Activated gamma-delta T cell treated with anti-CD3 and anti-CD28 coated beads, Interleukin-2, amount 50 U/mL, for 16 hours (primary cell): ENCODE data around the gene C1orf105.
"Not testable (repeated sequence)": the region's sequence is repeated elsewhere in the genome, so short reads cannot be mapped to it uniquely, and the experiment has no call there.

ENCODE experiments used
- DNase-seq: peaks from one replicate; pipeline ENCODE4 v3.0.0-alpha.2; 2020; ENCODE audit warnings: low read depth

C1orf105 gene

DNA sequence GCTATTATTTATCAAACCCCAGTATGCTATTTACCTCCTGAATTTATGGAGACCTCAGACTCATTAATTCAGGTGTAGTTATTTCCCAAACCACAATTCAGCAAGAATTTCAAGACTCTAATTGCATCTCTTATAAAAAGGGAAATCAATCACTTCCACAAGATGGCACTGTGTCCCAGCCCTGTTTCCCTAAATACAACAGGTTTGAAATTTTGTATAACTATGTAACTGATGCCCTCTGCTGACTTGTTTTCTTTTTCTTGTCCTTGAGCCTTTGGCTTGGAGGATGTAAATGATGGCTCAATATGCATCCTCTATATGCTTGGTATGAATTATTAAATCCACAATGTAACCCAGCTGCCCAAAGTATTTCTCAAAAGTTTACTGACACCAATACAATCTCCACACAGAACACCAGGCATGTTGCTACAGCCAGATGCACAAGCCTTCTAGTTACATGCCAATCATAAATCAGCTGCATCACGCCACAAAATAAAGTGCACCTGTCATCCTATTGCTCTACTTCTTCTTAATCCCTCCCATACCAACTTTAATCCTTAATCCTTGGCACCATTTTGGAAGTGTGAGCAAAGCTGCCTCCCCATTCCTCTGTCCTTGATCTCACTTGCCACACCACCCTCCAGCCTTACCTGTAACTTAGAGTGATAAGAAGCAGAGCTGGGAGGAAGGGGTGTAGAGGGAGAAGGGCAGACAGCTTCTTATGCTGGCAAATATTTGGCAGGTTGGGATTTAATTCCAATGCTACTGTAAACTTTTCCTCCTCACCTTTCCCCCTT is 9.0 kb downstream of the C1orf105 start:
- no peak for DNase-seq

DNA sequence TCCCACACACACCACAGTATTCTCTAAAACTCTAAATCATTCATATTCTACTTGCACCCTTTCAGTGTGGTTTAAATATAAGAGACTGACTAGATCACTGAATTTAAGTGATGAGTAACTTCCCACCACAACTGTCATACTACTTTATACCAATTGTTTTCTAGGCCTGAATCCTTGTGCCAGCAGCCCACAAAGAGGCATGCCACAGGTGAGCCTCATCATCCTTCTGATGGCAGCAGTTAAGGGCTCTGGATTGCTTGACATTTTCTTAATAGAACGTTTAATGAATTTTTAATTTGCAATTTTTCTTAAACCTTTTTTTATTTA is 9.6 kb downstream of the C1orf105 start:
- DNase-seq: no peak

DNA sequence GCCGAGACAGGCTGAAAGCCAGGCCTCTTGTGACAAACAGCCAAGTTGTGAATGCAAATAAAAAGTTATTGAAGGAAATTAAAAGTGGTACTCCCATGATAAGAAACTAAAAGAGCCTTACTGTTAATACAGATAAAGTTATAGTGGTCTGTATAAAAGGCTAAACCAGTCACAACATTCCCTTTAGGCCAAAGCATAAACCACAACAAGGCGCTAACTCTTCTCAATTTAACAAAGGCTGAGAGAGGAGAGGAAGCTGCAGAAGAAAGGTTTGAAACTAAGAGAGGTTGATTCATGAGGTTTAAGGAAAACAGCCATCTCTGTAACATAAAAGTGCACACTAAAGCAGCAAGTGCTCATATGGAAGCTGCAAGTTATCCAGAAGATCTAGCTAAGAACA is 10.7 kb downstream of the C1orf105 start:
- DNase-seq: no peak

DNA sequence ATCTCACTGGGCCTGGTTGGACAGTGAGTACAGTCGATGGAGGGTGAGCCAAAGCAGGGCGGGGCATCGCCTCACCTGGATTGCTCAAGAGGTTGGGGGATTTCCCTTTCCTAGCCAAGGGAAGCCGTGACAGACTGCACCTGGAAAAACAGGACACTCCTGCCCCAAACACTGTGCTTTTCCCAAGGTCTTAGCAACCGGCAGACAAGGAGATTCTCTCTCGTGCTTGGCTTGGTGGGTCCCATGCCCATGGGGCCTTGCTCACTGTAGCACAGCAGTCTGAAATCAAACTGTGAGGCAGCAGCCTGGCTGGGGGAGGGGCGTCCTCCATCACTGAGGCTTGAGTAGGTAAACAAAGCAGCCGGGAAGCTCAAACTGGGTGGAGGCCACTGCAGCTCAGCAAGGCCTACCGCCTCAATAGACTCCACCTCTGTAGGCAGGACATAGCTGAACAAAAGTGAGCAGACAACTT is 11.3 kb downstream of the C1orf105 start:
- no peak for DNase-seq

DNA sequence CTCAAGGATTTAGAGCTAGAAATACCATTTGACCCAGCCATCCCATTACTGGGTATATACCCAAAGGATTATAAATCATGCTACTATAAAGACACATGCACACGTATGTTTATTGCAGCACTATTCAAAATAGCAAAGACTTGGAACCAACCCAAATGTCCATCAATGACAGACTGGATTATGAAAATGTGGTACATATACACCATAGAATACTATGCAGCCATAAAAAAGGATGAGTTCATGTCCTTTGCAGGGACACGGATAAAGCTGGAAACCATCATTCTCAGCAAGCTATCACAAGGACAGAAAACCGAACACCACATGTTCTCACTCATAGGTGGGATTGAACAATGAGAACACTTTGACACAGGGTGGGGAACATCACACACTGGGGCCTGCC is 16.7 kb downstream of the C1orf105 start:
- DNase-seq: not testable (repeated sequence)

DNA sequence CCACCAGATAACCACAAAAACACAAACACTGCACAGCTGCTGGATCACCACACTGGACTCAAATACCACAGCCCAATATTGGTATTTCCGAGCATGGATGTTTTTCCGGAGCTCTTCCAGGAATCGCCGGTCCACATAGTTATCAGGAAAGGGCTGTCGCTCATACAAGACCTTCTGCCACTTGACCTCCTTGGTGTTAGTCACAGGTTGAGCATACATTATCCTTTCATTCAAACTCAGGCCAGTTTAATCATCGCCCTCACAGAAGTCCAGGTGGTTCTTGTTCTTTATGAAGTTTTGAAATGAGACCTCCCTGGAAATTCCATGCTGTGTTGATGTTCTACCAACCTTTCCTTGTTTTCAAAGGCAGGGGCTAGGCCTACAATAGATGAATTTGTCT is 21.9 kb downstream of the C1orf105 start:
- no peak for DNase-seq

DNA sequence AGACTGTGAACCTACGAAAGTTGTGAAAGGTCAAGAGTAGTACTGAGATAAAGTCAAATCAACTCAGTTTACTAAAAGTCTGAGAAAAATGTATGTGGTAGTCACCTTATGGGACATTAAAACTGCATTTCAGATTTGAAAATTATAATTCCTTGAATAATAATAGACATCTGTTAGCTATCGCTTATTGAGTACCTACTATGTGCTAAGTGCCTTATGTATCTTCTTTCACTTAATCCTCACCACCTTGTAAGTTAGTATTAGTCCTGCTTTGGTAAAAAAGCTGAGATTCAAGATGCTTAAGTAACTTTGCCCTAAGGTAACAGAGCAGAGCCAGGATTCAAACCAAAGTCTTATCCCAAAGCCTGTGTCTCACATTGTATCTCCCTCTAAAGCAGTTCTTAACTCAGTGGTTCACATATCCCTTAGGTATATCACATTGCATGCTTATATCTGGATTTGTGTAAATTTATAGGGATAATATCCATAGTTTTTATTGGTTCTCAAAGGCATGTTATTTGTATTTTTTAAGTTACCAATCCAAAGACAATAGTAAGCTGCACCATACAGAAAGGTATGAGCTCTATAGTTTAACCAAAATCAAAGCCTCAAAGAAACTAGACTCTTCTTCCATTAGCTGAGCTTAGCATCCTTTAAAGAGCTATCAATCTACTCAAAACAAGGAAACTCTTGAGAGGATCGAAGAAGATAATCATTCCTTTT is 22.5 kb downstream of the C1orf105 start:
- no peak for DNase-seq

DNA sequence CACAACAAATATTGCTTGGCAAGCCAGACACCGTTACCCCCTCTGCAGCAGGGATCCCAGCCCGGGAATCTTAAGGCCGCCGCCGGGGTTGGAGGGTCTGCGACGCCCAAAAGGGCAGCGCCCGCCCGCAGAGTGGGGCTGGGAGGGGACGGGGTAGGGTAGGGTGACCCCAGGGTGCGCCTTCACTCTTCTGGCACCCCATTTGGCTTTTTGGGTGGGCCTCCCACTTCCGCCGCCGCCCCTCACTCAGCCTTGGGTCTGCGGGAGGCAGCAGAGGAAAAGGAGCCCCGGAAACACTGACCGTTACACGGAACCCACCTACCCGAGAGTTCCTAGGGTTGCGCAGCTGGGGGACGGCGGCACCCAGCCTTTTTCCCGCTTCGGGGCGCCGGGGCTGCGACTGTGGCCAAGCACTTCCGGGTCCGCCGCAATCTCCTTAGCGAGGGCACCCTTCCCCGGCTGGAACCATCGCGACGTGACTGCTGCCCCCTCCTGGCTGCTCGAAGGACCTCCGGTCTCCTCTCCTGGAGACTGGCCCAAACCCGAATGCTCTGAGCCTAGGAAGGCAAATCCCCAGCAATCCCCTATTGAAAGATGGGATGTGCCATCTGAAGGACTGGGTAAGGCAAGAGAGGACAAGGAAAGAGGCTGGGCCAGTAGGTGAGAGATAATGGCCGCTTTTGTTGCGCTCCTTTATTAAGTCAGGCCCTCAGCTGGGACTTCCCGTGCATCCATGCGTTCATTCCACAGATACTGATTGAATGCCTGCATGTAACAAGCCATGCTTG is 23.4 kb downstream of the C1orf105 start, which contains the start of gene PIGC:
TSS of gene PIGC (minus strand) at position 404 of the 788 bp plus-strand sequence. CDS start 1,447 bp downstream, outside the sequence.
- peak; percentile 85 for DNase-seq

DNA sequence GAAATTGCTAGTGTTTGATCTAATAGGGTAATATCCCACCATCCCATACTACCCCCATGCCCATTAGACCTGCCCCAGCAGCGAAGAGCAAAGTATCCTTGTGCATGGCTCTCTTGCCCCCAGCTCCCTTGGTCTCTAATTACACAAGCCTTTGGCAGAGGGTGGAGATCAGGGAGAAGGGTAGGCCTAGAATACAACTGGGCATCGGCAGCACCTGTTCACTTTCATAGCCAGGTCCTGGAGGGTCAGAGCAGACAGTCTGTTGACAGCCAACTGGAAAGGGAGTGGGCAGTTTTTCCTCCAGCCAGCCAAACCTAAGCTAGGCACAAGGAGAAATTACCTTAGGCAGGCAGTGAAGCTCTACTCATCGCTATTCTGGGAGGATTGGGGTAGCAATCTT is 26.1 kb downstream of the C1orf105 start:
- no peak for DNase-seq

DNA sequence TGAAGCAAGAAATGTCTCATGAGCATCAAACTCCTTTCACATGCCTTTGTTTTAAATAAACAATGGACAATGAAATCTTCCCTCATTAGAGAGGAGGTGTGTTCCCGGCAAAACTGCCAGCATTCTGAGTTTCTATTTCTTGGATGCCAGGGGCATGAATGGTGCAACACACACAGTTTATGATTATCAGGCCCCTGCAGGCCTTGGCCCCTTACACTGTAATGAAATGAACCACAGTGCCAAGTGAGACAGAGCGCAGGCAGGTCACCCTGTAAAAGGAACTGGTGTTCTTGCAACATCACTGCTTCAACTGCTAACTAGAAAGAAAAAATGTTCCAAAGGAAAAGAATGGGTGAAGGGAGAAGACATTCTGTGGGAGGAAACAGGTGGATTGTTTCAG is 27.2 kb downstream of the C1orf105 start:
- DNase-seq: no peak

DNA sequence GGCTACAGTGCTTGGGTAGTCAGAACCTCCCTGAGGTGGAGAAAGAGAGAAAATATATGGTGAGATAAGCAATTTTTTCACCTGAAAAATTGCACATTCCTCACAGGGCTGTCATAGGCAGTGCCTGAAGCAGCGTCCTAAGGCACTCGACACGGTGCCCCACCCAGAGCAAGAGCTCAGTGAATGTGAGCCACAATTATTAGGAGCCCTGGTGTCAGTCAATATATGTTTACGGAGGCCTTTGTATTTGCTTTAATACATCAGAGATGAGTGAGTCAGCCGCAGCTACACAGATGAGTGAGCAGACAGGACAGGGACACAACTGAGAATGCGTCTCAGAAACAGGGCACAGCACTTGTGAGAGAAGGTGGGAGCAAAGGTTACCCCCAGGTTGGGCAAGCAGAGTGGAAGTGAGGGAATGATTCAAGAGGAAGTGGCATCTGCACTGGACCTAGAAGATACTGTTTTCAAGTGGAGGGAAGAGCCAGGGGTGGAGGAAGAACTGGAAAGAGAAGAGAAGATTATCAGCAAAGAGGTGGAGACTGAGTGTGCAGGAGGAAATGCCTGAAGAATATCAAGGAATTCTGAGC is 28.6 kb downstream of the C1orf105 start:
- DNase-seq: no peak

DNA sequence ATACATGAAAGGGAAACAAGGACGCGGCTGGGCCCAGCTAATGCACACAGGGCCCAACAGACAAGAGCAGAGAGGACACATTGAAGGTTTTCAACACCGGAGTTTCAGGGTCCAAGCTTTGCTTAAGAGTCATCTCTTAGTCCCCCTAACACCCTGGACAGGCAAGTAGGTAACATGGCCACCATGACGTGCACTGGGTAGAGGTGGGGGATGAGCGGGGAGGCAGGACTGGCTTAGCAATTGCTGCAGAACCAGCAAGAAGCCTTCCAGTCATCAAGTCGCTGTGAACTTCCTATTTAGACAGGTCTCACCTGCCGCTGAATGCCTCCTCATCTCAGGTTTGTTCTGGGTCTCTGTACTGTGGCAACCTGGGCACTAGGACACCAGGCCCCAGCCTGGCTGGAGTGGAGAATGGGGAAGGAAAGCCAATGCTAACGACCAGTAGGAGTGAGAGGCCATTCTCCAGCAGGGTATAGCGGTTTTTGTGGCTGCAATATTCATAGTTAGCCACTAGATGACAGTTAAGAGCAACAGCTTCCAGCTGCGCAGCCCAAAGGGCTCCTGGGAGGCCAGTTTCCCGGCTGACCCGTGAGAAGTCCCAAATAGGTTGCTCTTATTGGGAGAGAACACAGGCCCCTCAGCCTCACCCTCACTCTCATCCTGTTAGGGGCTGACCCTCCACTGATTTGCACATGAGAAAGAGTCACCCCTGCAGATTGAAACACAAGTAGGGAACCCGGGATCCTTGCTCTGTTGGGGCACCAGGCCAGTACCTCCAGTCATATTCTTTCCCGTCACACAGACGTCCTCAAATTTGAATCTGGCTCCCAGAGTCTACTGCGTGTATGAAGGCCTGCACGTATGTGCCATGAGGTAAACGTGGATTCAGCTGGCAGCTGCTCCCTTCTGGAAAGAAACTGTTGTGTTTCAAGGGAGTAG is 29.4 kb downstream of the C1orf105 start:
- DNase-seq: no peak

DNA sequence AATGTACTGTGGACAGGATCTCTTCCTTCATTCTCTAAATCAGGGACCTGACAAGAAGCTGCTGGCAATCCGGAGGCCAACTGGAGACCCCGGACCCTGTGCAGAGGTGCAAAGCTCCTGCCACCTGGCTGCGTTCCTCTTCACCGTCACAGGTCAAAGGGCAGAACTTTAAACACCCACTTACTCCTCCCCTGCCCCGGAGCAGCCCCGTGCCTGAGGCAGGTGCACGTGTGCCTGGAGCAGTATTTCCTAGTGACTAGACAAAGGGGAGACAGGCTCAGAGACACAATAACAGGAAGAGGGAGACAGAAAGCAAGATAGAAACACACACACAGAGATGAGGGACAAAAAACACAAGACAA is 30.0 kb downstream of the C1orf105 start:
- DNase-seq: no peak

DNA sequence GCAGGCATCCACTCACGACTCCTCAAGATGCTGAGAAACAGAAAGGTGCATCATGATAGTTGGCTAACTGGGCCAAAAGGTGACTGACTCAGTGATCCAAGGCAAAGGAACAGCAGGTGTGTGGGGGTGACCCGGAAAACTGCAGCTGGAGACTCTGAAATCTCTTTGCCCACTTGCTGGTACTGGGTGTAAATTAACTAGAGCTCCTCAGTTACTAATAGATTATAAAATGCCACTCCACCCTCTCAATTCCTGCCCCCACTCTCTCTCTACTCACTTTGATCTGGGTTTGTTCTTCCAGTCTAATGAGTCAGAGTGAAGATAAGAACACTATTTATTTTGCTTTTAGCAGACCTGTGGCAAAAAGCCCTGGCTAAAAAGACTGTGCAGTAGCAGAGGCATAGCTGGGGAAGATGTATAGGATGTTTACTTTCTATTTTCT is 30.5 kb downstream of the C1orf105 start:
- no peak for DNase-seq

DNA sequence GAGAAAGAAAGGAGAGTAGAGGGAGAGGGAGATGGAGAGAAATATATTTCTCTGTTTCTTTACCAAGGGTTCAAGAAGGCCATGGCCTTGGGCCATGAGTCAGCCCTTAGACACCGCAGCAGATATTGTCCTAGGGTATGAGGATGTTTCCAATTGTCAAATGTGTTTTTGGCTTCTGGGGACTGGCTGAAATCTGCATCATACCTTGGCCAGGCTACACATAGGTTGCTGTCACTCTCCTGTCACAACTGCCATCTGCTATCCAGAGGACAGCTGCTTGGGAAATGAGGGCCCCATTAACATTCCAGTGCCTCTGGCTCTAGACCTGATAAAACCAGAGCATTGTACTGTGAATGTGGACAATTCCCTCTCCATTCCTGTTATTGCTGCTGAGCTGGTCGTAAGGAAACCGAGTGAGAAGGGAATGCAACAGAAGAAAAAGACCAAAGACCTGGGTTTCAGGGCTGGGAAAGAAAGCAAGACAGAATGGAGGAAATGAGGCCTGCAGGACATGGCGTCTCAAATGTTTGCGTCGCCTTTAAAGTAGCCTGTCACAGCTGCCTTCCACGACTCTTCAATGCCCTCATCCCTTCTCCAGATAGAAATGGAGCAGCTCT is 32.2 kb downstream of the C1orf105 start:
- no peak for DNase-seq

DNA sequence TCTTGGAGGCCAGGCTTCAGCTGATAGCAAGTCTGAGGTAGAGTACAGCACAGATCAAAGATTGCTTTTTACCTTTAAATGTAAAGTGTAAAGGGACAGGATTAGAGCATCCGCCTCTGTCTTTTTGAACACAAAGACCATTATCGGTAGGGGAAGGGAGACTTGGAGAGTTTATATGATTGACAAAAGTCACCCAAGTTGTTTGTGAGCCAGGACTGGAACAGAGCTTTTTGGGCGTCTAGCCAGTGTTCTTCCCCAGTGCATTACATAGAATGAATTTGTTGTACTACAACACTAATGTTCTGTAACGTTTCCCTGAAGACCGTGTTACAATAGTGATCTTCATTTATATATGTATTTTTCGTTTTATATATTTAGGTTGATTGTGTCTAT is 32.7 kb downstream of the C1orf105 start:
- DNase-seq: no peak

DNA sequence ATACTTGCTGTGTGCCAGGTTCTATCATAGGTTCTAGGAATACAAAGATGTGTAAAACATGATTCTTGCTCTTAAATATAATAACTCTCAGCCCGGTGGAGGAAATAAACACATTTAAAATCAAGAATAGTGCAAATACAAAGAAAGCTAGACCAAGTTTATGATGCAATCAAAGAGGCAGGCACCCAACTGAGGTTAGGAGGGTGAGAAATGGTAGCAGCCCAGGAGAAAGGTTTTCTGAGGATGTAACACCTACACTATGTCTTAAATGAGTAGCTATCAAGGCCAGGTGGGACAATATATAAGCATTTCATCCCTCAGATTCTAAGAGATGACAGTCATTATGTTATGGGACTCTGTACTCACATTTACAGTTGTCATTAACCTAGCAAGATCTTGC is 33.1 kb downstream of the C1orf105 start:
- no peak for DNase-seq

DNA sequence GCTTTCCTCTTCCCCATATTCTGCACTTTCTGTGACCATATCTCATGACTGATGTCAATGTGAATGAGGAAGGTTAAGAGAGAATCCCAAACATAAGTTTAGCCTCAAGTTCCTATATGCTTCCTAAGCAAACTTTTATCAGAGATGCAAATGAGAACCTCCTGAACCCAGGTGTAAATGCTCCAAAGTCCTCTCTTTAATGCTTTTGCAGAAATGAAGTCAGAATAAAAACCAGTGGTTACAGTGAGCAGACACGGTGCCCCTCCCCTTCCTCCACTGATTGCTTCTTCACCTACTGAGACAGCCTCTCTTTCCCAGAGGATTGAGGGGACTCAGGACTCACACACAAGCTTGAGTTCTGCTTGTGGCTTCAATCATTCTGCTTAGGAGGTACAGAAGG is 35.0 kb downstream of the C1orf105 start:
- no peak for DNase-seq

DNA sequence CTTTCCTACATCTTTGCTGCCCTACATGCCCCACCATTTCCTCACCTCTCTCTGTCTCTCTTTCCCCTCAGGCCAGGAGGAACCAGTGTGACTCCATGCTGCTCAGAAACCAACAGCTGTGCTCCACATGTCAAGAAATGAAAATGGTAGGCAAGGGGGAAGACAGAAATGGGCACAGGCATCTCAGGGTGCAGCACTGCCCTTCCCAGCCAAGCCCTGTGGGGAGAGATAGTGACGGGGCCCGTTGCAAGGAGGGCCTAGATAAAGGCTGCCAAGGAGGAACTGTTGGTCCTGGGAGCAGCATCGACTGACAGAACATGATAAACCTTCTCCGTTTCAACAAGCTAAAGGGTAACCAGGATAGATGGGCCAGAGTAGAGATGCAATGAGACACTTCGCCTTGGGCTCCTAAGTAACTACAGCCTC is 35.9 kb downstream of the C1orf105 start:
- DNase-seq: no peak

DNA sequence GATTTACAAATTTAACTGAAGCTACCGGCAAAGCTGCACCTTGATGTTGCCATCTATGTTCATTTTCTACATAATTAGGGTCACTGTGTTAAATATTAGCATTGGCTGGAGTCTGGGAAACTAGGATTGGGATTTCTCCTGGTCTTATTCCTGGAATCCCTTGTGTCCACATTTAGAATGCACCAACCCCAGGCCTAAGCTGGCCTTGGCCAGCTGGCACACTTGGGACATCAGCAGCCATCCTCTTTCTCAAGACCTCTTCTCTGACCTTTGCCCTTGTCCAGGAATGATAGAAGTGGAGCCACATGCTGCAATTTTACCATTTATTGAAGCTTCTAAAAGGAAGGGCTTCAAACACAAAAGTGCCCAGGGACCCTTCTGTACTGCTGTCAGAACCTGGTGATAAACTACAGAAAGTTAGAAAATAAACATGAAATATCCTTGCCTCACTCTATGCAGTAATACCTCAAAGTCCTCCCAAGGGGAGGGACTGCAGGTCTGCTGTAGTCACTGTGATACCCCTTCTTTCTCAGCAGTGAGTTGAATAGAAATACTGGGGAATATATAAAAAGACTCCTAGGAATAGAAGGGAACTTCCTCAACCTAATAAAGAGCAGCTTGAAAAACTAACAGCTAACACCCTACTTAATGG is 37.1 kb downstream of the C1orf105 start:
- no peak for DNase-seq
